ENCODE results near the gene PACSIN2. TPM values are rescaled to one million over a fixed set of nuclear protein-coding genes. Genes with fewer than 3 reads are reported as not detected.

The PACSIN2 gene
- total RNA-seq, 3 donors from 2014 or later (not counting 1 experiment from before 2014, with no cell fraction given): 37.1 to 48.5 (median 47.6) TPM

- no peak for TF ChIP-seq CTCF (IDR thresholded peaks at IDR 0.05)
- Mint-ChIP-seq H3K27ac (no peak overlapping the region), H3K4me1 (peaks cover 5 to 6% of the 10 kb centered on the region in 2 donors), H3K36me3 (peaks cover 9% of the 10 kb centered on the region), H3K9me3 (no peaks in the 10 kb centered on the region), H3K27me3 (ENCODE audit: low read depth in 2 of 2) (no peaks in the 10 kb centered on the region), H3K4me3 (no peak overlapping the region)
- no peak for ATAC-seq
- intact Hi-C loops (cut with micrococcal nuclease): no loop called here
- no peaks in the 10 kb centered on the region for H3K4me1 ChIP-seq (ENCODE audit: control insufficient read depth, insufficient read depth, low read length)
- H3K4me3 ChIP-seq (ENCODE audit: low read length): no peak overlapping the region
- H3K27me3 ChIP-seq (ENCODE audit: control insufficient read depth, insufficient read depth, low read length): no peaks in the 10 kb centered on the region
- no peak overlapping the region for H3K27ac ChIP-seq (ENCODE audit: low read length)
- peaks cover 39% of the 10 kb centered on the region for H3K36me3 ChIP-seq (ENCODE audit: control insufficient read depth, insufficient read depth, low read length)
- H3K9me3 ChIP-seq (ENCODE audit: control insufficient read depth, insufficient read depth, low read length): no peaks in the 10 kb centered on the region
- no peak for DNase-seq
- WGBS (ENCODE audit: insufficient coverage): 100% methylated on average over 4 of the region's 5 CpGs
Measured at GRCh38 chr22:42836026-42836425, 178.9 kb downstream of the PACSIN2 start.

- Histone ChIP-seq H3K27me3 (ENCODE audit: control insufficient read depth, insufficient read depth, low read length) (no peaks in the 10 kb centered on the region), H3K36me3 (ENCODE audit: control insufficient read depth, insufficient read depth, low read length) (peaks cover 43% of the 10 kb centered on the region), H3K9me3 (ENCODE audit: control insufficient read depth, insufficient read depth, low read length) (no peaks in the 10 kb centered on the region), H3K4me3 (ENCODE audit: low read length) (no peak overlapping the region), H3K4me1 (ENCODE audit: control insufficient read depth, insufficient read depth, low read length) (no peaks in the 10 kb centered on the region), H3K27ac (ENCODE audit: low read length) (no peak overlapping the region)
- no peak for ATAC-seq
- intact Hi-C loops (cut with micrococcal nuclease): no loop called here
- Mint-ChIP-seq H3K4me1 (peaks cover 7 to 9% of the 10 kb centered on the region in 2 donors), H3K4me3 (no peak overlapping the region), H3K27me3 (ENCODE audit: low read depth in 2 of 2) (no peaks in the 10 kb centered on the region), H3K36me3 (peaks cover 17% of the 10 kb centered on the region), H3K9me3 (no peaks in the 10 kb centered on the region), H3K27ac (no peak overlapping the region)
- 69% methylated on average over 5 of the region's 5 CpGs for WGBS (ENCODE audit: insufficient coverage)
- TF ChIP-seq CTCF (IDR thresholded peaks at IDR 0.05): no peak
- no peak for DNase-seq
Measured at GRCh38 chr22:42834177-42834949, 180.6 kb downstream of the PACSIN2 start.

- H3K27me3 ChIP-seq (ENCODE audit: control insufficient read depth, insufficient read depth, low read length): no peaks in the 10 kb centered on the region
- no peak overlapping the region for H3K4me3 ChIP-seq (ENCODE audit: low read length)
- Mint-ChIP-seq H3K36me3 (peaks cover 17% of the 10 kb centered on the region), H3K27ac (no peak overlapping the region), H3K4me1 (peaks cover 13 to 15% of the 10 kb centered on the region in 2 donors), H3K9me3 (no peaks in the 10 kb centered on the region), H3K27me3 (ENCODE audit: low read depth in 2 of 2) (no peaks in the 10 kb centered on the region), H3K4me3 (no peak overlapping the region)
- intact Hi-C loops (cut with micrococcal nuclease): no loop called here
- no peak for TF ChIP-seq CTCF (IDR thresholded peaks at IDR 0.05)
- H3K4me1 ChIP-seq (ENCODE audit: control insufficient read depth, insufficient read depth, low read length): peaks cover 9% of the 10 kb centered on the region
- no peak for ATAC-seq
- H3K27ac ChIP-seq (ENCODE audit: low read length): no peak overlapping the region
- no peaks in the 10 kb centered on the region for H3K9me3 ChIP-seq (ENCODE audit: control insufficient read depth, insufficient read depth, low read length)
- H3K36me3 ChIP-seq (ENCODE audit: control insufficient read depth, insufficient read depth, low read length): peaks cover 43% of the 10 kb centered on the region
- DNase-seq: no peak
Measured at GRCh38 chr22:42833104-42833503, 181.8 kb downstream of the PACSIN2 start.

GRCh38 chr22:42831712-42832111, 183.2 kb downstream of the PACSIN2 start:
- H3K4me3 Mint-ChIP-seq: no peak overlapping the region
- intact Hi-C loops (cut with micrococcal nuclease): no loop called here
- H3K27ac Mint-ChIP-seq: no peak overlapping the region
- Histone ChIP-seq H3K4me3 (ENCODE audit: low read length) (no peak overlapping the region), H3K27ac (ENCODE audit: low read length) (no peak overlapping the region), H3K36me3 (ENCODE audit: control insufficient read depth, insufficient read depth, low read length) (peaks cover 45% of the 10 kb centered on the region), H3K4me1 (ENCODE audit: control insufficient read depth, insufficient read depth, low read length) (peaks cover 19% of the 10 kb centered on the region), H3K9me3 (ENCODE audit: control insufficient read depth, insufficient read depth, low read length) (no peaks in the 10 kb centered on the region), H3K27me3 (ENCODE audit: control insufficient read depth, insufficient read depth, low read length) (no peaks in the 10 kb centered on the region)
- peaks cover 17% of the 10 kb centered on the region for H3K36me3 Mint-ChIP-seq
- H3K9me3 Mint-ChIP-seq: no peaks in the 10 kb centered on the region
- no peak for TF ChIP-seq CTCF (IDR thresholded peaks at IDR 0.05)
- ATAC-seq: no peak
- DNase-seq: no peak
- 100% methylated on average over 4 of the region's 4 CpGs for WGBS (ENCODE audit: insufficient coverage)
- H3K4me1 Mint-ChIP-seq: peaks cover 15 to 19% of the 10 kb centered on the region in 2 donors
- no peaks in the 10 kb centered on the region for H3K27me3 Mint-ChIP-seq (ENCODE audit: low read depth in 2 of 2)

Measured in natural killer cell (primary cell).